Measurements from ENCODE around the gene MAST3. TPM values are rescaled to one million over a fixed set of nuclear protein-coding genes. Genes with fewer than 3 reads are reported as not detected.

Gene MAST3
- total RNA-seq, 2 experiments from 2014 or later = 14.8 to 31.4 TPM

GRCh38 chr19:18164072-18164471, 66.5 kb downstream of the MAST3 start:
- H3K4me1 ChIP-seq (ENCODE audit: insufficient read depth, low read length, poor library complexity, severe bottlenecking) = peaks cover 29% of the 10 kb centered on the region
- BruUV-seq (replicated peaks) = no TSS peak
- H2AFZ ChIP-seq (ENCODE audit: low read length) = no peak overlapping the region
- no peak overlapping the region for H3K27ac ChIP-seq (ENCODE audit: low read depth, low read length, poor library complexity, severe bottlenecking)
- intact Hi-C loops (cut with micrococcal nuclease; ENCODE audit: unreplicated experiment) = no loop called here
- no peaks in the 10 kb centered on the region for H3K9me3 ChIP-seq (ENCODE audit: low read length)
- H4K20me1 ChIP-seq (ENCODE audit: insufficient read depth, low read length) = no peaks in the 10 kb centered on the region
- no peak for TF ChIP-seq CTCF (conservative IDR thresholded peaks at IDR 0.05; ENCODE audit: low read length)
- TF ChIP-seq EZH2phosphoT487 (IDR thresholded peaks at IDR 0.05; ENCODE audit: borderline replicate concordance, low read depth, low read length) = no peak
- CTCF ChIA-PET (ENCODE audit: unreplicated experiment) = no interaction called here
- DNase-seq (ENCODE audit: low spot score) = no peak
- H3K9me2 ChIP-seq (ENCODE audit: insufficient read depth, low read length) = no peaks in the 10 kb centered on the region
- H3K4me2 ChIP-seq (ENCODE audit: low read length) = no peak overlapping the region
- POLR2A ChIA-PET = interaction anchor here (0.6 kb wide), 1 partner anchor 21 kb away, joined by 6 read pairs; no protein-coding TSS in a partner anchor
- no peak overlapping the region for H3K4me3 ChIP-seq (ENCODE audit: low read depth, low read length, poor library complexity, severe bottlenecking)
- H3K36me3 ChIP-seq (ENCODE audit: insufficient read depth, low read length) = peaks cover 31% of the 10 kb centered on the region
- no peaks in the 10 kb centered on the region for H3K79me2 ChIP-seq (ENCODE audit: insufficient read depth, low read depth, low read length)

- Histone ChIP-seq H3K9me2 (ENCODE audit: insufficient read depth, low read length) (no peaks in the 10 kb centered on the region), H3K27ac (ENCODE audit: low read depth, low read length, poor library complexity, severe bottlenecking) (no peak overlapping the region), H3K9me3 (ENCODE audit: low read length) (no peaks in the 10 kb centered on the region), H3K4me3 (ENCODE audit: low read depth, low read length, poor library complexity, severe bottlenecking) (no peak overlapping the region), H3K79me2 (ENCODE audit: insufficient read depth, low read depth, low read length) (no peaks in the 10 kb centered on the region), H3K36me3 (ENCODE audit: insufficient read depth, low read length) (peaks cover 31% of the 10 kb centered on the region), H3K4me2 (ENCODE audit: low read length) (no peak overlapping the region), H2AFZ (ENCODE audit: low read length) (no peak overlapping the region), H3K4me1 (ENCODE audit: insufficient read depth, low read length, poor library complexity, severe bottlenecking) (peaks cover 39% of the 10 kb centered on the region), H4K20me1 (ENCODE audit: insufficient read depth, low read length) (no peaks in the 10 kb centered on the region)
- intact Hi-C loops (cut with micrococcal nuclease; ENCODE audit: unreplicated experiment) = loop anchor here (5.0 kb wide), 1 partner anchor 159 kb away; the partner anchor contains the start of gene ARRDC2
- no peak for DNase-seq (ENCODE audit: low spot score)
- TF ChIP-seq EZH2phosphoT487 (IDR thresholded peaks at IDR 0.05; ENCODE audit: borderline replicate concordance, low read depth, low read length) = no peak
- CTCF ChIA-PET (ENCODE audit: unreplicated experiment) = no interaction called here
- POLR2A ChIA-PET = interaction anchor here (0.6 to 0.7 kb wide), 2 partner anchors 33 to 157 kb away, joined by 3 read pairs; partner anchors contain the start of gene LSM4
- BruUV-seq (replicated peaks) = no TSS peak
Measured at GRCh38 chr19:18165794-18166544, 68.4 kb downstream of the MAST3 start.

- POLR2A ChIA-PET = no interaction called here
- CTCF ChIA-PET (ENCODE audit: unreplicated experiment) = no interaction called here
- Histone ChIP-seq H2AFZ (ENCODE audit: low read length) (no peak overlapping the region), H3K4me3 (ENCODE audit: low read depth, low read length, poor library complexity, severe bottlenecking) (no peak overlapping the region), H3K79me2 (ENCODE audit: insufficient read depth, low read depth, low read length) (no peaks in the 10 kb centered on the region), H3K4me2 (ENCODE audit: low read length) (no peak overlapping the region), H3K27ac (ENCODE audit: low read depth, low read length, poor library complexity, severe bottlenecking) (no peak overlapping the region), H3K4me1 (ENCODE audit: insufficient read depth, low read length, poor library complexity, severe bottlenecking) (peaks cover 43% of the 10 kb centered on the region), H3K9me3 (ENCODE audit: low read length) (no peaks in the 10 kb centered on the region), H3K9me2 (ENCODE audit: insufficient read depth, low read length) (no peaks in the 10 kb centered on the region), H3K36me3 (ENCODE audit: insufficient read depth, low read length) (peaks cover 29% of the 10 kb centered on the region), H4K20me1 (ENCODE audit: insufficient read depth, low read length) (no peaks in the 10 kb centered on the region)
- DNase-seq (ENCODE audit: low spot score) = no peak
- TF ChIP-seq CTCF (conservative IDR thresholded peaks at IDR 0.05; ENCODE audit: low read length) = no peak
- no peak for TF ChIP-seq EZH2phosphoT487 (IDR thresholded peaks at IDR 0.05; ENCODE audit: borderline replicate concordance, low read depth, low read length)
- intact Hi-C loops (cut with micrococcal nuclease; ENCODE audit: unreplicated experiment) = loop anchor here (5.0 kb wide), 1 partner anchor 160 kb away; the partner anchor contains the start of gene ARRDC2
- BruUV-seq (replicated peaks) = no TSS peak
Measured at GRCh38 chr19:18167011-18167410, 69.4 kb downstream of the MAST3 start.
